Activated naive CD4-positive, alpha-beta T cell treated with anti-CD3 and anti-CD28 coated beads for 36 hours (primary cell): ENCODE results near the gene HIPK1. TPM values are rescaled to one million over a fixed set of nuclear protein-coding genes. Genes with fewer than 3 reads are reported as not detected.
"Not testable (repeated sequence)": the region's sequence is repeated elsewhere in the genome, so short reads cannot be mapped to it uniquely, and the experiment has no call there.

Experiments used
- CTCF ChIA-PET: fragments of 350-600 bp; sonication (Branson Sonifier 250); formaldehyde crosslinking; loops from one replicate; lab custom pipeline; 2021; ENCODE audit warnings: antibody characterized with exemption; lab: Charles Lee
- DNase-seq: peaks from one replicate; pipeline ENCODE4 v3.0.0-alpha.2; 2020
- H3K27ac Mint-ChIP-seq: one replicate; pipeline ENCODE4 v1.8.0; 2021; ENCODE audit warnings: mild to moderate bottlenecking, mixed read lengths
- H3K27me3 Mint-ChIP-seq: one replicate; pipeline ENCODE4 v1.8.0; 2021; ENCODE audit warnings: low read depth, mixed read lengths
- H3K36me3 Mint-ChIP-seq: one replicate; pipeline ENCODE4 v1.8.0; 2021; ENCODE audit warnings: low read depth, mixed read lengths
- H3K4me1 Mint-ChIP-seq: one replicate; pipeline ENCODE4 v1.8.0; 2021; ENCODE audit warnings: low read depth, mixed read lengths
- H3K4me3 Mint-ChIP-seq: one replicate; pipeline ENCODE4 v1.8.0; 2021; ENCODE audit warnings: mild to moderate bottlenecking, moderate library complexity, mixed read lengths
- H3K9me3 Mint-ChIP-seq: one replicate; pipeline ENCODE4 v1.8.0; 2021; ENCODE audit warnings: mixed read lengths
- intact Hi-C: fragments of 100-400 bp; cut with micrococcal nuclease; formaldehyde crosslinking; loops from one replicate; pipeline ENCODE4 v1.15.1; 2023
- total RNA-seq, 2 experiments: library from RNA; stranded (reverse); gene quantifications; one replicate each; pipeline ENCODE4 v1.2.3, GENCODE V29; 2021

HIPK1 gene
- total RNA-seq, 2 experiments from 2014 or later: 47.7 to 51.0 TPM

DNA sequence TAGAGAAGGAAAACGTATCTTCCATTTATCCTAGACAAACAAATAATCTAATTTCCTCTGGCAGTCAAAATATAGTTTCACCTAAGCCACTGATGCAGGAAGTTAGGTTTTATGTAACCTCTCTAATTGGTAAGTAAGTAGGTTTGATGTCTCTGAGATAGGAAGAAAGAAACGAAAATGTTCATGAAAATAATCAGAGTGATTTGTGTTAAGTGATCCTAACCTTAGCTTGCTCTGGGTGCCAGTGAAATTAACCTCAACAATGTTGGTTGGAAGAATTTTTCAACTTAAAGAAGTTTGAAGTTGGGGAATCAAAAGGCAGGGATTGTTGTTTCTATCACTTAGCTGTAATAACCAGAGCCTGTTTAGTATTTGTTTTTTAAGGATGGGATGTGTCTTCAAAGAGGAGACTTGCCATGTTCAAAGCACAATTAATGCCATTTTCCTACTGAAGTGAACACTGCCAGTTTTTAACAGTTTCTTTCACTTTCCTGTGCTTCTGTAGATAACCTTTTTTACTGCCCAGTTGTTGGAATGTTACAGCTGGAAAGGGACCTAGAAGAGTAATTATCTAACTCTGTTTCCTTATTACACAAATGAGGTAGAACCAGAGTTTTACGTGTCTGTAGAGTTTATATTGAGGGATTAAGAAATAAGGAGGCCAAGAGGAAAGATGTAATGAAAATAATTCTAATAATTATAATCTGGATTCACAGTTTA is 18.4 kb downstream of the HIPK1 start:
- H3K4me1 Mint-ChIP-seq: peaks cover 72% of the 10 kb centered on the region
- peaks cover 12% of the 10 kb centered on the region for H3K36me3 Mint-ChIP-seq
- CTCF ChIA-PET: interaction anchor here (0.6 to 4.9 kb wide), 8 partner anchors 11 to 875 kb away, joined by 3 to 53 read pairs (median 4); partner anchors contain the start of genes AP4B1, DCLRE1B, HIPK1 and LRIG2
- intact Hi-C loops: loop anchor here (1.0 to 10.0 kb wide), 4 partner anchors 8 to 813 kb away; no protein-coding TSS in a partner anchor
- H3K9me3 Mint-ChIP-seq: no peaks in the 10 kb centered on the region
- H3K27ac Mint-ChIP-seq: peak overlapping the region; percentile 79
- peak overlapping the region; percentile 49 for H3K4me3 Mint-ChIP-seq
- no peak for DNase-seq
- H3K27me3 Mint-ChIP-seq: no peaks in the 10 kb centered on the region

DNA sequence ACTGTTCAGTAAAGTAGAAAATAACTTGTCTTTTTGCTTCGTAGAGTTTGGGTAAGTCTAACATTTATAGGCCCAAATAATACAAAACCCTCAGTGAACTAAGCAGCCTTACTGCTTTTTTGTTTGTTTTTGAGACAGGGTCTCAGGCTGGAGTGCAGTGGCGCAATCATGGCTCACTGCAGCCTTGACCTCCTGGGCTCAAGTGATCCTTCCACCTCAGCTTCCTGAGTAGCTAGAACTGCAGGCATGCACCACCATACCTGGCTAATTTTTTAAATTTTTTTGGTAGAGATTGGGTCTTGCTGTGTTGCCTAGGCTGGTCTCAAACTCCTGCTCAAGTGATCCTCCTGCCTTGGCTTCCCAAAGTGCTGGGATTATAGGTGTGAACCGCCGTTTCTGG is 19.0 kb downstream of the HIPK1 start:
- not testable (repeated sequence) for H3K27me3 Mint-ChIP-seq, H3K9me3 Mint-ChIP-seq, DNase-seq
- intact Hi-C loops: loop anchor here (10.0 kb wide), 1 partner anchor 813 kb away; no protein-coding TSS in a partner anchor
- CTCF ChIA-PET: interaction anchor here (0.6 to 4.9 kb wide), 7 partner anchors 8 to 185 kb away, joined by 3 to 53 read pairs (median 5); partner anchors contain the start of gene HIPK1
- Mint-ChIP-seq H3K4me1 (peaks cover 72% of the 10 kb centered on the region), H3K36me3 (peaks cover 12% of the 10 kb centered on the region), H3K27ac (peak overlapping the region; percentile 79), H3K4me3 (peak overlapping the region; percentile 49)

DNA sequence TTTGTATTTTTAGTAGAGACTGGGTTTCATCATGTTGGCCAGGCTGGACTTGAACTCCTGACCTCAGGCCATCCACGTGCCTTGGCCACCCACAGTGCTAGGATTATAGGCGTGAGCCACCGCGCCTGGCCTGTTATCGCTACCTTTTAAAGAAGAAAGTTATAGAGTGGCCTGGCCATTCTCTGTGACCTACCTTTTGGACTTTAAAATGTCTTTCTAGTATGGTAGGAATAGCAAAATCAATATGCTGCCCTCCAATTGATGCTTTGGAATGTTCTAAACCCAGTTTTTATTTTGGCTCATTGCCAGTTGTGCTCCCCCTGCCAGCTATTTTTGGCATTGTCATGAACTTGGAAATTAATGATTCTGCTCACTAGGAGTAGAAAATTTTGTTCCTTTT is 19.9 kb downstream of the HIPK1 start:
- Mint-ChIP-seq H3K9me3 (no peaks in the 10 kb centered on the region), H3K27ac (peak overlapping the region; percentile 79), H3K27me3 (no peaks in the 10 kb centered on the region), H3K36me3 (peaks cover 13% of the 10 kb centered on the region), H3K4me3 (no peak overlapping the region), H3K4me1 (peaks cover 74% of the 10 kb centered on the region)
- DNase-seq: no peak
- intact Hi-C loops: loop anchor here (10.0 kb wide), 1 partner anchor 814 kb away; no protein-coding TSS in a partner anchor
- CTCF ChIA-PET: interaction anchor here (0.8 to 4.9 kb wide), 8 partner anchors 9 to 113 kb away, joined by 3 to 53 read pairs (median 5); partner anchors contain the start of gene HIPK1

DNA sequence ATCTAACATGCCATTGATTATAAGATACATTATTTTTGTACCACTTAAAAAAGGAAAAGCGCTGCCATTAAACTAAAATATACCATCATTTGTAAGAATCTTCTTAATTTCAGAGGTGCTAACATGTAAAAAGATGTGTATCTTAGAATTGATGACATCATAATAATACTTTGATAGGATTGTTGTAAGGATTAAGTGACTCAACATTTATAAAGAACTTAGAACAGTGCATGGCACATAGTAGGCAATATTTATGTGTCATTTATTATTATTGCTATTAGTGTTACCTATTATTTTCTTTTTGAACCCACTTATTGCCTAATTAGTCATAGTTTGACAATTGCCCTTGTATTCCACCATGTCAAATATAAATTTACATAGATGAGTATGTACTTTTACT is 21.8 kb downstream of the HIPK1 start:
- Mint-ChIP-seq H3K27me3 (no peaks in the 10 kb centered on the region), H3K36me3 (peaks cover 16% of the 10 kb centered on the region), H3K27ac (no peak overlapping the region), H3K4me3 (no peak overlapping the region), H3K4me1 (peaks cover 76% of the 10 kb centered on the region), H3K9me3 (no peaks in the 10 kb centered on the region)
- CTCF ChIA-PET: interaction anchor here (0.6 to 1.6 kb wide), 4 partner anchors 10 to 22 kb away, joined by 3 to 6 read pairs (median 4); partner anchors contain the start of gene HIPK1
- DNase-seq: no peak
- intact Hi-C loops: no loop called here

DNA sequence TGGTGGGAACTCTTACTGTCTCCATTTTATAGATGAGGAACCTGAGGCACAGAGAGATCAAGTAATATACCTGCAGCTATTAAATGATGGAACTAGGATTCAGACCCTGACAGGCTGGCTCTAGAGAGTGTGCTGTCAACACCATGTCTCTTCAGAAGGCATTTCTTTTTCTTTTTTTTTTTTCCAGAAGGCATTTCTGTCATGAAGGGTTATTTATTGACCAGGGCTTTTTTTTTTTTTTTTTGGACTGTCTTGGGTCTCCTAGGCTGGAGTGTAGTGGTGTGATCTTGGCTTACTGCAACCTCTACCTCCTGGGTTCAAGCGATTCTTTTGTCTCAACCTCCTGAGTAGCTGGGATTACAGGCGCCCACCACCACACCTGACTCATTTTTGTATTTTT is 22.6 kb downstream of the HIPK1 start:
- Mint-ChIP-seq H3K4me3 (no peak overlapping the region), H3K9me3 (no peaks in the 10 kb centered on the region), H3K27ac (no peak overlapping the region), H3K36me3 (peaks cover 21% of the 10 kb centered on the region), H3K27me3 (no peaks in the 10 kb centered on the region), H3K4me1 (peaks cover 71% of the 10 kb centered on the region)
- CTCF ChIA-PET: interaction anchor here (1.6 kb wide), 1 partner anchor 23 kb away, joined by 6 read pairs; the partner anchor contains the start of gene HIPK1
- intact Hi-C loops: no loop called here
- DNase-seq: no peak

DNA sequence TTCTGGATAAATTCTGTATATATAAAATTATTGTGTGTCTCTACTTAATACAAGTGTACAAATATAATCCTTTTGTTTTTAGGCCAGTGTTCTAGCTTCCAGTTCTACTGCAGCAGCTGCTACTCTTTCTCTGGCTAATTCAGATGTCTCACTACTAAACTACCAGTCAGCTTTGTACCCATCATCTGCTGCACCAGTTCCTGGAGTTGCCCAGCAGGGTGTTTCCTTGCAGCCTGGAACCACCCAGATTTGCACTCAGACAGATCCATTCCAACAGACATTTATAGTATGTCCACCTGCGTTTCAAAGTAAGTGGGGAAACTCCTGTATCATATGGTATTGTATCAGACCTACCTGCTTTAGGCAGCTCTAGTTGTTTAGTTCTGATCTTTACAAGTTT is 28.9 kb downstream of the HIPK1 start:
- no peak for DNase-seq
- H3K9me3 Mint-ChIP-seq: no peaks in the 10 kb centered on the region
- intact Hi-C loops: no loop called here
- no peak overlapping the region for H3K27ac Mint-ChIP-seq
- no peaks in the 10 kb centered on the region for H3K27me3 Mint-ChIP-seq
- H3K4me3 Mint-ChIP-seq: no peak overlapping the region
- H3K4me1 Mint-ChIP-seq: peaks cover 25% of the 10 kb centered on the region
- H3K36me3 Mint-ChIP-seq: peaks cover 44% of the 10 kb centered on the region
- CTCF ChIA-PET: interaction anchor here (1.0 to 1.2 kb wide), 2 partner anchors 8 to 22 kb away, joined by 3 to 5 read pairs; no protein-coding TSS in a partner anchor

DNA sequence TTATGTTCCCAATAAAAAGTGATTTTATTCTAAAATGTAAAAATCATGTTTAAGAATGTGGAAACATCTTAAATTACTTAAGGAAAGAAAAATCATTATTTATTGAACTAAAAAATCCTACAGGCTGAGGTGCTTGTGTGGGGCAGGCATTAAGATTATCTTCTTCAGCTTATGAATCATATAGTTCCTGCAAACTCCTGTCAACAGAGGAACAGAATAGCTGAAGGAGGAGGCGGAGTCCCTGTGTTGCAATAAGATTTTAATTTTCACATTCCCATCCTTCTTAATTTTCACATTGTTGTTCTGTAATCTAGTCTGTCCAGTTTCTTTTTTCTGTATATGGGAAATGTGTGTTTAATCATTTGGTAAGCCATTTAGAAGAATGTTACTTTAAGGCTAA is 29.6 kb downstream of the HIPK1 start:
- no peak for DNase-seq
- H3K27me3 Mint-ChIP-seq: no peaks in the 10 kb centered on the region
- peaks cover 45% of the 10 kb centered on the region for H3K36me3 Mint-ChIP-seq
- H3K9me3 Mint-ChIP-seq: no peaks in the 10 kb centered on the region
- intact Hi-C loops: no loop called here
- peaks cover 21% of the 10 kb centered on the region for H3K4me1 Mint-ChIP-seq
- H3K27ac Mint-ChIP-seq: no peak overlapping the region
- no peak overlapping the region for H3K4me3 Mint-ChIP-seq
- CTCF ChIA-PET: interaction anchor here (1.2 kb wide), 1 partner anchor 23 kb away, joined by 3 read pairs; no protein-coding TSS in a partner anchor

DNA sequence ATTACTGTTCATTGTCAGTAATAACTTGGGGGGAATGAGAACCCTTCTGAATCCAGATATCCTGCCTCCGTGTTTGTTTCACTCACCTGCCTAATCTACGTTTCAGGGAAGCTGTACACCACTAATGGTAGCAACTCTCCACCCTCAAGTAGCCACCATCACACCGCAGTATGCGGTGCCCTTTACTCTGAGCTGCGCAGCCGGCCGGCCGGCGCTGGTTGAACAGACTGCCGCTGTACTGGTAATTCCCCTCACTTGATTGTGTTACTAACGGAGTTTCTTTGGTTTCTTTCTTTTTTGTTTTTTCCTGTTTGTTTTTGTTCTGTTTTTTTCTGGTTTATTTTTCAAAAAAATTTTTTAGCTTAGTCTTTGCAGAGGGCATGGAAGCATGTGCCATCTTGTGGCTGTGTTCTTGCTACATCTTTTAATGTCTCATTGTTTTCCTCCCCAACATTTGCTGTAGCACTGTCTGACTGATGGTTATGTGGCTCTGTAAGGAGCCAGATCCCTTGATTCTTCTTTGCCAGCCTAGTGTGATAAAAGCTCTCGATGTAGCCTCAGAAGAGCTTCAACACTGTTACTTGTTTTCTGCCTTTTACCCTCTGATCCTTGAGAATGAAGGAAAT is 34.3 kb downstream of the HIPK1 start:
- H3K27ac Mint-ChIP-seq: no peak overlapping the region
- H3K9me3 Mint-ChIP-seq: no peaks in the 10 kb centered on the region
- DNase-seq: no peak
- H3K4me1 Mint-ChIP-seq: peaks cover 1% of the 10 kb centered on the region
- CTCF ChIA-PET: interaction anchor here (0.6 to 2.3 kb wide), 7 partner anchors 13 to 270 kb away, joined by 3 to 8 read pairs (median 4); partner anchors contain the start of genes HIPK1 and OLFML3
- peaks cover 52% of the 10 kb centered on the region for H3K36me3 Mint-ChIP-seq
- intact Hi-C loops: no loop called here
- no peak overlapping the region for H3K4me3 Mint-ChIP-seq
- no peaks in the 10 kb centered on the region for H3K27me3 Mint-ChIP-seq

DNA sequence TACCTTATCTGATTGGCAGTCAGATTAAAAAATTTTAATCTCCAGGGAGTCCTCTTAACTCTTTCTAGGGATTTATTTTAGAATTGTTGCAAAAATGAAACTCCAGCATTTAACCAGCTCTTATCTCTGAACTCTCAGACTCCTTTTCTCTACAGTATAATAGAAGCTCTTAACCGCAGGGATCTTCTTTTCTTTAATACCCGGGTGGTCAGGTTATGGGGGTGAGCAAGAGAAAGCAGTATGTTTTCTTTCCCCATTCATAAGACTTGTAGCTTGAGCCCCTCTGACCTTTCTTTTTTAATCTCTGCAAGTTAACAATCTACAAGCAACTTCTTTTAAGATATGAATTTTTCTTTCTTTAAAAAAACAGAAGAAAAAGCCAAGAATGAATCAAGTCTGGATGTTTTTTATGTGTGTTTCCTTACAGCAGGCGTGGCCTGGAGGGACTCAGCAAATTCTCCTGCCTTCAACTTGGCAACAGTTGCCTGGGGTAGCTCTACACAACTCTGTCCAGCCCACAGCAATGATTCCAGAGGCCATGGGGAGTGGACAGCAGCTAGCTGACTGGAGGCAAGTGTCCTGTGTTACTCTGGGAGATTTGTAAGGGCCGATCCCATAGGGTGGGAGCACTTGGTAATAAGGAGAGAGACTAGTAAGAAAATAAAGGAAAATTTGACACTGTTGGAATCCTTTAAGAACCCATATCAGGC is 36.7 kb downstream of the HIPK1 start:
- DNase-seq: no peak
- Mint-ChIP-seq H3K9me3 (no peaks in the 10 kb centered on the region), H3K27ac (no peak overlapping the region)

DNA sequence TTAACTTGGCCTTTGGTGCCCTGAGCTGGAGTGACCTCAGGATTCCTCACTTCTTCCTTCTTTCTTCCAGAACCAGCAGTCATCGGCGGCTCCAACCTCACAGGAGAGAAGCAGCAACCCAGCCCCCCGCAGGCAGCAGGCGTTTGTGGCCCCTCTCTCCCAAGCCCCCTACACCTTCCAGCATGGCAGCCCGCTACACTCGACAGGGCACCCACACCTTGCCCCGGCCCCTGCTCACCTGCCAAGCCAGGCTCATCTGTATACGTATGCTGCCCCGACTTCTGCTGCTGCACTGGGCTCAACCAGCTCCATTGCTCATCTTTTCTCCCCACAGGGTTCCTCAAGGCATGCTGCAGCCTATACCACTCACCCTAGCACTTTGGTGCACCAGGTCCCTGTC is 43.8 kb downstream of the HIPK1 start:
- Mint-ChIP-seq H3K36me3 (peaks cover 34% of the 10 kb centered on the region), H3K27me3 (no peaks in the 10 kb centered on the region), H3K4me3 (no peak overlapping the region), H3K27ac (no peak overlapping the region), H3K4me1 (peaks cover 31% of the 10 kb centered on the region), H3K9me3 (no peaks in the 10 kb centered on the region)
- DNase-seq: no peak
- intact Hi-C loops: loop anchor here (10.0 kb wide), 1 partner anchor 182 kb away; the partner anchor contains the start of gene SYT6
- CTCF ChIA-PET: no interaction called here

More for the DNA sequence above, 36.7 kb downstream of the HIPK1 start:
- H3K4me3 Mint-ChIP-seq: no peak overlapping the region
- CTCF ChIA-PET: interaction anchor here (0.6 to 1.5 kb wide), 3 partner anchors 37 to 194 kb away, joined by 3 to 4 read pairs (median 3); partner anchors contain the start of gene HIPK1
- H3K27me3 Mint-ChIP-seq: no peaks in the 10 kb centered on the region
- no peaks in the 10 kb centered on the region for H3K4me1 Mint-ChIP-seq
- intact Hi-C loops: no loop called here
- H3K36me3 Mint-ChIP-seq: peaks cover 63% of the 10 kb centered on the region

DNA sequence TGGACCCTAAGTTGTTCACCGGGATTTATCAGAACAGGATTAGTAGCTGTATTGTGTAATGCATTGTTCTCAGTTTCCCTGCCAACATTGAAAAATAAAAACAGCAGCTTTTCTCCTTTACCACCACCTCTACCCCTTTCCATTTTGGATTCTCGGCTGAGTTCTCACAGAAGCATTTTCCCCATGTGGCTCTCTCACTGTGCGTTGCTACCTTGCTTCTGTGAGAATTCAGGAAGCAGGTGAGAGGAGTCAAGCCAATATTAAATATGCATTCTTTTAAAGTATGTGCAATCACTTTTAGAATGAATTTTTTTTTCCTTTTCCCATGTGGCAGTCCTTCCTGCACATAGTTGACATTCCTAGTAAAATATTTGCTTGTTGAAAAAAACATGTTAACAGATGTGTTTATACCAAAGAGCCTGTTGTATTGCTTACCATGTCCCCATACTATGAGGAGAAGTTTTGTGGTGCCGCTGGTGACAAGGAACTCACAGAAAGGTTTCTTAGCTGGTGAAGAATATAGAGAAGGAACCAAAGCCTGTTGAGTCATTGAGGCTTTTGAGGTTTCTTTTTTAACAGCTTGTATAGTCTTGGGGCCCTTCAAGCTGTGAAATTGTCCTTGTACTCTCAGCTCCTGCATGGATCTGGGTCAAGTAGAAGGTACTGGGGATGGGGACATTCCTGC is 46.2 kb downstream of the HIPK1 start:
- Mint-ChIP-seq H3K27me3 (no peaks in the 10 kb centered on the region), H3K4me1 (peaks cover 42% of the 10 kb centered on the region), H3K36me3 (peaks cover 17% of the 10 kb centered on the region), H3K9me3 (no peaks in the 10 kb centered on the region), H3K27ac (peak overlapping the region; percentile 26), H3K4me3 (no peak overlapping the region)
- intact Hi-C loops: loop anchor here (2.0 to 10.0 kb wide), 4 partner anchors 29 to 697 kb away; partner anchors contain the start of genes DENND2C and SYT6
- DNase-seq: peak; percentile 27
- CTCF ChIA-PET: interaction anchor here (0.6 to 5.8 kb wide), 3 partner anchors 12 to 359 kb away, joined by 4 to 46 read pairs (median 5); no protein-coding TSS in a partner anchor
